Right cardiac atrium (tissue), 5 donors: ENCODE data around the gene ZNF697. TPM values are rescaled to one million over a fixed set of nuclear protein-coding genes. Genes with fewer than 3 reads are reported as not detected.

Source experiments
- ATAC-seq, 2 donors: fragments of 200-7000 bp; cut with Tn5 transposase; one replicate each; pipeline versions ENCODE4 v1.8.0 to v1.9.1; 2020; ENCODE audit warnings: moderate library complexity in 2 of 2, mild to moderate bottlenecking in 1 of 2
- DNase-seq, 3 donors: peaks; one replicate each; pipeline ENCODE4 v3.0.0-alpha.2; 2020
- H3K27ac ChIP-seq: one replicate; pipeline ENCODE4 v1.5.1; 2013; ENCODE audit warnings: mild to moderate bottlenecking, low read length, control low read depth, moderate library complexity
- H3K27me3 ChIP-seq: one replicate; pipeline ENCODE4 v1.6.1; 2013; ENCODE audit not compliant: control insufficient read depth, insufficient read depth
- H3K4me1 ChIP-seq: one replicate; pipeline ENCODE4 v1.6.1; 2013; ENCODE audit warnings: low read length; ENCODE audit not compliant: control insufficient read depth, insufficient read depth
- H3K4me3 ChIP-seq: one replicate; pipeline ENCODE4 v1.5.1; 2013; ENCODE audit warnings: low read length, control low read depth
- H3K9me3 ChIP-seq: one replicate; pipeline ENCODE4 v1.6.1; 2013; ENCODE audit warnings: low read length; ENCODE audit not compliant: control insufficient read depth
- WGBS: extraction: QIAGEN DNeasy Blood & Tissue Kit; methylation state at CpG from one replicate; pipeline ENCODE4 v1.1.7; 2013; 5-methylcytosine and 5-hydroxymethylcytosine counted together
- intact Hi-C, 4 donors: fragments of 100-400 bp; cut with DNase I; formaldehyde crosslinking; loops; one replicate each; pipeline versions ENCODE4 v1.11.0 to v1.14.0; 2022 to 2023
- polyA plus RNA-seq: library from polyadenylated mRNA; stranded (reverse); fragments of 200-250 nt; gene quantifications from one replicate; pipeline ENCODE4 v1.2.3, GENCODE V29; 2013
- total RNA-seq, 4 donors: library from RNA; stranded (reverse); fragmentation: NEBNext Ultra II Directional; extraction: Animal tissue kit (Norgen Biotek cat#: 25700); gene quantifications; one replicate each; pipeline ENCODE4 v1.2.1, GENCODE V29; 2021
- donor health status: healthy with polysubstance abuse.
- donor health status: DM: no; HTN: yes; CAD: no.
- donor health status: DM: no; HTN: no; CAD: no.
- donor health status: DM: no; HTN: yes; CAD: no; lungs with severe emphysema.
- donor health status: DM: yes; HTN: yes; CAD: no.

The ZNF697 gene
- total and polyA plus RNA-seq, 5 donors = 4.3 to 14.8 (median 10.7) TPM

DNA sequence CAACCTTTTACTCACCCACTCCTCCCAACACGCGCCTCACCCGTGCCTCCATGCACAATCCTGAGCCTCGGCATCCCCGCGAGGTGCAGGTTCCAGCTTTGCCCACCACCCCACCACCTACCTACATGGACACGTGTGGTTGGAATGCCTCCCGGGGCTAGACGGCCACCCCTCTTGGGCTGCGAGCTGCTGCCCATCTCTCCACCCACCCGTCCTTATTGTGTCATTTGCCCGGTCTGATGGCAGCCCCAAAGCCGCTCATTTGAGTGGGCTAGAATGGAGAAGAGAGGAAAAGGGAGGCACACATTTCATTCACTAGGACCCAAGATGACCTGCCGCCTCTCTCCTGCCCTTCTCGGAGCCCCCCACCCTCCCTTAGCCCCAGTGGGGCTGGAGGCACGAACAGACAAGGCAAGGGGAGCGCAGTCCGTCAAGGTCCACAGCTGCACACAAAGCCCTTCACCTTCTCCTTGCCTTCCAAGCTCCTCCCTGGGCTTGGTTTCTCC, 785 bp downstream of the ZNF697 start:
- H3K27ac ChIP-seq = peak overlapping the region; percentile 88
- WGBS = 4% methylated on average over 18 of the region's 18 CpGs

DNA sequence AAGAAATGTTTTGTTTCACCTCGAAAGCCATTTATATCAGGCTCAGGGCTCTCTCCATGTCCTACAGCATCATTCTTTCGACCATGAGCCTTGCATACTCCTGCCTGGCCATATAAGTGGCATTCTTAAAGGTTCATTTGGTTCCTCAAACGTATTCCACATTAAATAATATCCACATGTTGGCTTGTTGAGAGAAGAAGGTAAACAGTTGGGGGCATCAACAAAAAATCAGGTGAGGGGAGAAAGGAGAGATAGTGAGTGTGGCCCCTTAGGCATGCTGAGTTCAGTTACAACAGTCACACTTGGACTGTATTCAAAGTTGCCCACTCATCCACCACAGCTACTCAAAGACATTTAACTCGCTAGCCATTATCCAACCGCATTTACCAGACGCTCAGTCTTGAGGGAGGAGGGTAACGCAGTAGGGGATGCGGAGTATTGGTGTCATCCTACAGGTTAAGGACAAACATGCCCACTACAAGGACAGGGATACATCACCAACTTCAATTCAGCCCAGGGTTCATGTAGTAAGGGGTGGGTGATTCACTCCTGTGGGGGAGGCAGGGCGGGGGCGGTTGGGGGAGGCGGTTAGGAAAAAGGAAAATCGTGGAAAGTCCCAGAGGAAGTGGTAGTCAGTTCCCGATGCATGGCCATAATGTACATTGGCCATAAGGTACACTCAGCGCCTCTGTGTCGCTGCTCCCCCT, 1.4 kb downstream of the ZNF697 start:
- Histone ChIP-seq H3K9me3 (no peaks in the 10 kb centered on the region), H3K4me3 (peak overlapping the region; percentile 76), H3K27me3 (no peaks in the 10 kb centered on the region), H3K27ac (no peak overlapping the region), H3K4me1 (peaks cover 3% of the 10 kb centered on the region)
- ATAC-seq (peak in 1 of 2 donors; percentile 1), DNase-seq (no peak)
- 32% methylated on average over 15 of the region's 15 CpGs for WGBS
- intact Hi-C loops = no loop called here

More for the DNA sequence above, 785 bp downstream of the ZNF697 start:
- DNase-seq = peak; percentile 39 to 67 (median 66)
- H3K27me3 ChIP-seq = no peaks in the 10 kb centered on the region
- peak; percentile 12 to 22 for ATAC-seq
- H3K4me3 ChIP-seq = peak overlapping the region; percentile 76
- no peaks in the 10 kb centered on the region for H3K9me3 ChIP-seq
- peaks cover 3% of the 10 kb centered on the region for H3K4me1 ChIP-seq
- intact Hi-C loops = no loop called here

DNA sequence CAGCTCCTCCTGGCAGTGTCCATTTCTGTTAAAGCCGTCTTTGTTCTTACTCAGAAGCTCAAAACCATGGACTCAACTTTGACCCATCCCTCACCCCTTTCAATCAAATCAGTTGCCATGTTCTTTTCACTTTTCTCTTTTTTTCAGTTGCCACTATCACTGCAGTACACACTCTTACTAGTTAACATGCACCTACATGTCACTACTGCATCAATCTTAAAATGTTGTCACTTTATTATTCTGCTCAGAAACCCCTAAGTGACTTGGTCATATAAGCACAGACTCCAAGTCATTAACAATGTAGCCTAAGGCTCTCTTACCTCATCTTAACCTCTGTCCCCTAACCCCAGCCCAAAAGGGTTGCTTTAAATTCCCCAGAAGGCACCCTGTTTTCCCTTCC, 9.0 kb downstream of the ZNF697 start:
- Histone ChIP-seq H3K4me3 (no peak overlapping the region), H3K27ac (no peak overlapping the region), H3K9me3 (no peaks in the 10 kb centered on the region), H3K4me1 (peaks cover 21% of the 10 kb centered on the region), H3K27me3 (no peaks in the 10 kb centered on the region)
- no peak for DNase-seq
- 82% methylated on average over 1 of the region's 1 CpG for WGBS
- intact Hi-C loops = no loop called here
- no peak for ATAC-seq

DNA sequence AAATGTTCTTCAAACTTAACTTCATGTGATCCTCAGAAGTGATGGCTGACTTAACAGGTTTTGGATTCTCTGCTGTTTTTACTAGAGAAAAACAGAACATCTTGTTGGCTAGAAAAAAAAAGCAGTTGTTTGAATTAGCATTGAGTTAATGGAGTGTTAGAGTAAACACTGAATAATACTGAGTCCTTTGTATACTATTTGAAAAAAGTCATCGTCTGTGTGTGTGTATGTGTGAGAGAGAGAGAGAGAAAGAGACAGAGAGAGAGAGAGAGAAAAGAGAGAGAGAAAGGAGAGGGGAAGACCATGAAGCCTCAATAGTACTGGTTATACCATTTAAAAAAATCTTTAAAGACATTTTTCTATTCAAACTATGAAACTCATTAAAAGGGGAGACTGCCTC, 10.4 kb downstream of the ZNF697 start:
- H3K27ac ChIP-seq = no peak overlapping the region
- 52% methylated on average over 1 of the region's 1 CpG for WGBS
- peaks cover 21% of the 10 kb centered on the region for H3K4me1 ChIP-seq
- ATAC-seq (no peak), DNase-seq (no peak)
- H3K27me3 ChIP-seq = no peaks in the 10 kb centered on the region
- H3K4me3 ChIP-seq = no peak overlapping the region
- H3K9me3 ChIP-seq = no peaks in the 10 kb centered on the region
- intact Hi-C loops = no loop called here

DNA sequence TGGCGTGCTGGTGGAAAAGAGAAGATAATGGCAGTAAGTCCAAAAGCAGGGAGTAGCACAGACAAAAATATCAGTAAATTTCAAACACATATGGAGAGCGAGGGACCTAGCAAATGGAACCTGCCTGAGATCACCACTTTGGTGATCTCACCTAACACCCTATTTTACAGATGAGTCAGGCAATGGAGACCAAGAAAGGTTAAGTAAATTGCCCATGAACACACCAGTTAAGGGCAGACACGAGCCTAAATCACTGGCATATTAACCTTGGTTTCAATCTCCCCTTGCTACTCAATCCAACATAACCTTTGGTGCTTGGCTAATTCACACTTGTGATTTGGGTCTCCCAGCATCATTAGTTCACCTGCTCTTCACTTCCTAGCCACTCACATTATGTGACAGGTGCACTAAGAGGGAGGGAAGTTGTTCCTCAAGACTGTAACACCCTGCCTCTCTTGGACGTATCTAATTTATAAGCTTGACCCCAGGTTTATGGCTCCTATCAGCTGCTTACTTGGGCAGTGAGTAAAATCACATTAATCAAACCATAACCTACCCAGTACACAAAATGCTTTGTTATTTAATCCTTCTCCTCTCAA, 11.5 kb downstream of the ZNF697 start:
- Histone ChIP-seq H3K4me3 (no peak overlapping the region), H3K27ac (peak overlapping the region; percentile 91), H3K9me3 (no peaks in the 10 kb centered on the region), H3K4me1 (peaks cover 31% of the 10 kb centered on the region), H3K27me3 (no peaks in the 10 kb centered on the region)
- DNase-seq (no peak), ATAC-seq (no peak)
- 89% methylated on average over 4 of the region's 4 CpGs for WGBS
- intact Hi-C loops = no loop called here

DNA sequence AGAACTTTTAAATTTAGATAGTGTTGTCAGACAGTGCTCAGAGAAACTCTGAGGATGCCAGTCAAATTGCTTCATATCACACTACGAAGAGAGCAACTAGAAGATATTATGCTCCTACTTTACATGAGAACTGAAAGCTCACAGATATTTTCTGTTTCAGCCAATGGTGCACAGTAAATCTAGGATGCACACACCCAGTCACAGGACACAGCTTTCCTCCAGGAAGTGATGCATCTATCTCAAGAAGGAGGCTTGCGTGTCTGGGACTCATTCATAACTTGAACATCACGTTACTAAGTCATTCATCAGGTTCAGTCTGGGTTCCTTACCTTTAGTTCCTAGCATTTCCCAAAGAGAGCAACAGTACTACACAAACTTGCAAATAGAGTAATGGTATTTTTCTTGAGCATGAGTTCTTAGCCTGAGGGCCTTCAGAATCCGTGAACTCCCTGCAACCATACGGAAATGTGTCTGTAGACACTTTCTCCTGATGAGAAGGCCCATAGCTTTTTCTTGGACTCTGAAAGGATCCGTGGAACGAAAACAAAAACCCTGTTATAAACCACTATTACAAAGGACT, 12.2 kb downstream of the ZNF697 start:
- no peaks in the 10 kb centered on the region for H3K27me3 ChIP-seq
- DNase-seq = no peak
- no peak overlapping the region for H3K4me3 ChIP-seq
- no peaks in the 10 kb centered on the region for H3K9me3 ChIP-seq
- H3K27ac ChIP-seq = peak overlapping the region; percentile 91
- 47% methylated on average over 7 of the region's 7 CpGs for WGBS
- H3K4me1 ChIP-seq = peaks cover 31% of the 10 kb centered on the region
- intact Hi-C loops = no loop called here
- no peak for ATAC-seq

DNA sequence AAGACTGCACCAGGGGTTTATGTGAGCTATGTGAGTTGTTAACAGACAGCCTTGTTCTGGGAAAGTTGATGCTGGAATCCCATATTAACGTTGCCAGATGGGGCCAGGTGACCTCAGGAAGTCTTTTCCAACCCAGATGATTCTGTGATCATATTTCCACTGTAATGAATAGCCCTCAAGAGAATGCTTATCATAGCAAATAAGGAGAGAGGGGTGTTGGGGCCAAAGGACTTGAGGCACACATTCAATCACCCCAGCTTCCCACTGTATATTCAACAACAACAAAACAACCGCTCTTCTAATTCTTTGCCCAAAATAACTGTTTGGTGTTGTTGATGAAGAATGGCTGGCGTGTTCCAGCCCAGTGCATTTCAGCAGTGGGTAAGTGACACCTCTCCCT, 14.1 kb downstream of the ZNF697 start:
- intact Hi-C loops = no loop called here
- H3K27ac ChIP-seq = peak overlapping the region; percentile 36
- no peak for ATAC-seq
- H3K27me3 ChIP-seq = no peaks in the 10 kb centered on the region
- H3K4me1 ChIP-seq = peaks cover 25% of the 10 kb centered on the region
- no peaks in the 10 kb centered on the region for H3K9me3 ChIP-seq
- no peak for DNase-seq
- H3K4me3 ChIP-seq = no peak overlapping the region
- 34% methylated on average over 3 of the region's 3 CpGs for WGBS

DNA sequence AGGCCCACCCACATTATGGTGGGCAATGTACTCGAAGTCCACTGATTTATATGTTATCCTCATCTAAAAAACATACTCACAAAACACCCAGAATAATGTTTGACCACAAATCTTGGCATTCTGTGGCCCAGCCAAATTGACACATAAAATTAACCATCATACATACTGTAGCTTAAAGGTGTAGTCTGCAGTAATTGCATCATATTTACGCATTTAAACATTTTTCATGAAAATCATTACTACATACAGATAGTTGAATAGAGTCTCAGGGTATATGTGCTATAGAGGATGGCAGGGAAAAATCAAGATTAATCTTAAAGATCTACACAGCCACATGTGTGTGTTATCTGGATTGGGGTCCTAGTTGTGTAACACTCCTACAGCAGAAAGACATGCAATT, 14.5 kb downstream of the ZNF697 start:
- Histone ChIP-seq H3K9me3 (no peaks in the 10 kb centered on the region), H3K4me3 (no peak overlapping the region), H3K27ac (peak overlapping the region; percentile 68), H3K27me3 (no peaks in the 10 kb centered on the region), H3K4me1 (peaks cover 23% of the 10 kb centered on the region)
- DNase-seq (no peak), ATAC-seq (no peak)
- intact Hi-C loops = no loop called here
- 89% methylated on average over 2 of the region's 2 CpGs for WGBS

DNA sequence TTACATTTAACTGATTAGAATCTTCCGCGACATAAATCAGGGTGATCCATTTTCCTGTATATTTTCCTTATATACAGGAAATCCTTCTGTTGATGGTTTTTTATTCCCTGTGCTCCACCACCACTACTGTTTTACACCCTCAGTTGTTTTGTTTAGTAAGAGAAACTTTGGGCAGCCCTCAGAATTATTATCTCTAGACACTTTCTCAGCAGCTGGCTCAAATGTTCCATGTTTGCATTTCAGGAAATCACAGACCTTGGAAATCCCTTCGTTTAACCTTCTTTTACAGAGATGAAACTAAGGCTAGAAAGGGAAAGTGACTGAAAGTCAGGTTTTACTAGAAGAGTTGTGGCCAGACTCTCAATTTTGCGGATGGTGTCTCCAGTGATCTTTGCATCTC, 15.2 kb downstream of the ZNF697 start:
- intact Hi-C loops = no loop called here
- DNase-seq = no peak
- Histone ChIP-seq H3K9me3 (no peaks in the 10 kb centered on the region), H3K4me3 (no peak overlapping the region), H3K4me1 (peaks cover 19% of the 10 kb centered on the region), H3K27ac (no peak overlapping the region), H3K27me3 (no peaks in the 10 kb centered on the region)
- no peak for ATAC-seq
- 43% methylated on average over 4 of the region's 4 CpGs for WGBS

DNA sequence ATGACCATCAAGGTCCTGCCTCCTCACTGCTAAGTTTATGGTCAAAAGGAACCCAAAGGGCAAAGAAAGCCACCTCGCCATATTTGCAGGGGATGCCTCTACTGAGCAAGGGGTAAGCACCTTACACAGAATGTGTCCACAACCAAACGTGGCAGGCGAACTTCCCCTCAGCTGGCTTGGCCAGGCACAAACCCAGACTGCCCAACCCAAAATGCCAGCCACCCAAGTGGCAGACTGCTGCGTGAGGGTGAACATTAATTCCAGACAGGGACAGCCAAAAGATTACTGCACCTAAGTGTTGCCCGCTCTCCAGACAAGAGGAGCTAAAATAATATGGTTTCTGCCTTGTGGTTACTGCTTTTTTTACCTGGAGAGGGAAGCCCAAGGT, 16.0 kb downstream of the ZNF697 start:
- peak; percentile 27 to 71 (median 62) for DNase-seq
- peak; percentile 48 to 60 for ATAC-seq
- H3K4me3 ChIP-seq = peak overlapping the region; percentile 64
- intact Hi-C loops = no loop called here
- peak overlapping the region; percentile 100 for H3K27ac ChIP-seq
- no peaks in the 10 kb centered on the region for H3K27me3 ChIP-seq
- WGBS = 39% methylated on average over 5 of the region's 5 CpGs
- peaks cover 23% of the 10 kb centered on the region for H3K4me1 ChIP-seq
- no peaks in the 10 kb centered on the region for H3K9me3 ChIP-seq

DNA sequence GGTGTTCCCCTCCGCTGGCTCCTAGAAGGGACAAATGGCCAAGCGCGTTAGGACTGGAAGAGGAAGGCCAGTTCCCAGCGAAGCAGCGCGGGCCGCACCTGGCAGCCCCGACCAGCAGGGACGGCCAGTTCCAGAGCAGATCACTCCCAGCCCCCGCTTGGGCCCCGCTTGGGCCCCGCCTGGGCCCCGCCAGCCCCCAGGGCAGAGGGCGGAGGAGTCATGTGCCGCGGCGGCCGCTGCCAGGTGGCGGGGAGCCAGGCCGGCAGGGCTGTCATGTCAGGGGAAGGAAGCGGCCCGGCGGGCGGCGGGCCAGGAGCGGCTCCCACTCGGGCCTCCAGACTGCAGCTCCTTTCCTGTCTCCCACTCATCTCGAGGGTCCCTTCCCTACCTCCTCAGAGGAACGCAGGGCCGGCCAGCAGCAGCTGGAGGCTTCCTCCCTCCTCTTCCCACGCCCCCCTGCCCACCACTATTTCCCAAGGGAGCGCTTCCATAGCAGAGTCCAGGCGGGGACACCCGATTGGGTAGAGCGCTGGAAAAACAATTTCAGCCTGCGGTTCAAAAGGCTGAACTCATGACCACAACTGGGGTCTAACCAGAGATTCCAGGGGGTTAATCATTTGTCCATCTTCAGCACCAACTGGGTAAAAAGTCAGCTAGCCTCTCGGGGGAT, 16.5 kb downstream of the ZNF697 start:
- peak; percentile 96 to 97 for ATAC-seq
- DNase-seq = peak; percentile 91 to 98 (median 97)
- Histone ChIP-seq H3K27me3 (no peaks in the 10 kb centered on the region), H3K27ac (peak overlapping the region; percentile 100), H3K9me3 (no peaks in the 10 kb centered on the region), H3K4me3 (peak overlapping the region; percentile 64), H3K4me1 (peaks cover 22% of the 10 kb centered on the region)
- intact Hi-C loops = no loop called here
- WGBS = 2% methylated on average over 37 of the region's 37 CpGs
